Measurements from ENCODE around the gene ABHD3.

GRCh38 chr18:21735452-21736015 is 31.0 kb upstream of the ABHD3 start:
- TF ChIP-seq POLR2A (IDR thresholded peaks at IDR 0.05) = no peak
- TF ChIP-seq CTCF (IDR thresholded peaks at IDR 0.05 in 8 of 11, conservative IDR thresholded peaks at IDR 0.05 in 3 of 11) = no peak
- peak in 1 of 3 donors; percentile 32 for TF ChIP-seq POLR2AphosphoS5 (IDR thresholded peaks at IDR 0.05)

All from spleen (tissue), 7 donors.